ENCODE data around the gene CYSTM1. TPM values are rescaled to one million over a fixed set of nuclear protein-coding genes. Genes with fewer than 3 reads are reported as not detected.

CYSTM1 gene
- total and polyA plus RNA-seq, 7 experiments from 2014 or later: 1.6 to 11.1 (median 3.5) TPM

DNA sequence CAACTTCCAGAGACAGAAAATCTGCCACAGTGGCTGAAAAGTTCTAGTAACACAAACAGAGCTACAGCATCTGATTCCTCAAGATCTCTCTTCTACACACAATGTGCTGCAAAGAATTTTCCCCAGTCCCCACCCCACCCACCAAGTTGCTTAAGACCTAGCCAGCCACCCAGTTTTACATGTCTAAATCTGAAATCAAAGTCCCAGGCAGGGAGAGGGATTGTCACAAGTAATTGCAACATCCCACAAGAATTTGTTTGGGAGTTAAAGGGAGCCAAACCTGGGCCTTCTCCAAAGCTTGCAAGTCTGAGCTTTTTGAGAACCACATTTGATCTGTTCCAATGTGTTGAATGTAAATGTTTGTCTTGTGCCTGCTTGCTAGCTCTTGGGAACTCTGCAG is 33.7 kb upstream of the CYSTM1 start:
- Mint-ChIP-seq H3K9me3 (no peaks in the 10 kb centered on the region), H3K27ac (no peak overlapping the region), H3K4me1 (peaks cover 9 to 28% (median 22%) of the 10 kb centered on the region in 7 donors), H3K4me3 (no peak overlapping the region), H3K27me3 (peaks cover 8 to 42% (median 8%) of the 10 kb centered on the region in 5 donors), H3K36me3 (peaks cover 0 to 6% (median 0%) of the 10 kb centered on the region in 5 donors)
- Histone ChIP-seq H3K27ac (ENCODE audit: low read depth, low read length) (no peak overlapping the region), H3K36me3 (ENCODE audit: control insufficient read depth in 2 of 3, insufficient read depth in 3 of 3, low read length in 3 of 3) (no peaks in the 10 kb centered on the region), H3K4me3 (ENCODE audit: low read length) (no peak overlapping the region), H3K27me3 (ENCODE audit: control insufficient read depth in 2 of 2, insufficient read depth in 2 of 2, low read length in 2 of 2) (peaks cover 0 to 6% of the 10 kb centered on the region in 2 donors), H3K9me3 (ENCODE audit: control insufficient read depth in 2 of 3, low read length in 3 of 3) (no peaks in the 10 kb centered on the region), H3K4me1 (ENCODE audit: control insufficient read depth in 2 of 2, insufficient read depth in 2 of 2, low read length in 2 of 2) (peaks cover 6 to 9% of the 10 kb centered on the region in 2 donors)
- no peak for DNase-seq
- intact Hi-C loops (cut with micrococcal nuclease): no loop called here
- CTCF ChIA-PET: interaction anchor here (0.9 to 6.6 kb wide), 4 partner anchors 17 to 68 kb away, joined by 3 to 109 read pairs (median 21); no protein-coding TSS in a partner anchor
- POLR2A ChIA-PET: interaction anchor here (2.6 kb wide), 1 partner anchor 26 kb away, joined by 7 read pairs; no protein-coding TSS in a partner anchor
- ATAC-seq: no peak

DNA sequence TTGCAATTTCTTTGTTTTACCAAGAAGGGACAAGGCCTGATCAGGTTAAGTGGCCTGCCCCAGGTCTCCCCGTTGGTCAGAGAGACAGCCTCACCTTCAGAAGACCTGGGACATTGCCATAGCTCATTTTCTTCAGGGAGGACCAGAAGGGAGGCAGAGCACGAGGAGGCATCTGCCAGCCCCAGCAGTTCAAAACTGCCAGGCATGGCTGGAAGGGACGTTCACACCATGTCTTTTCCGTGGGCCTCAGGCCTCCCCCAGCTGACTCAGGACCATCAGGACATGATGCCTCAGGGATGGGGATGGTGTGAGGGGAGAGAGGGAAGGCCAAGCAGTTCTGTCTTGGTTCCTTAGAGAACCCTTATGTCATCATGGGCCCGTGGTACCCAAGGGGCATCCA is 32.7 kb upstream of the CYSTM1 start:
- peaks cover 0 to 6% (median 0%) of the 10 kb centered on the region in 5 donors for H3K36me3 Mint-ChIP-seq
- DNase-seq (no peak), ATAC-seq (no peak)
- Histone ChIP-seq H3K36me3 (ENCODE audit: control insufficient read depth in 2 of 3, insufficient read depth in 3 of 3, low read length in 3 of 3) (no peaks in the 10 kb centered on the region), H3K4me3 (ENCODE audit: low read length) (no peak overlapping the region), H3K27ac (ENCODE audit: low read depth, low read length) (no peak overlapping the region), H3K4me1 (ENCODE audit: control insufficient read depth in 2 of 2, insufficient read depth in 2 of 2, low read length in 2 of 2) (peaks cover 6 to 9% of the 10 kb centered on the region in 2 donors), H3K27me3 (ENCODE audit: control insufficient read depth in 2 of 2, insufficient read depth in 2 of 2, low read length in 2 of 2) (peaks cover 0 to 6% of the 10 kb centered on the region in 2 donors), H3K9me3 (ENCODE audit: control insufficient read depth in 2 of 3, low read length in 3 of 3) (no peaks in the 10 kb centered on the region)
- H3K4me1 Mint-ChIP-seq: peaks cover 14 to 33% (median 26%) of the 10 kb centered on the region in 7 donors
- intact Hi-C loops (cut with micrococcal nuclease): no loop called here
- H3K27me3 Mint-ChIP-seq: peaks cover 8 to 49% (median 14%) of the 10 kb centered on the region in 5 donors
- ChIA-PET CTCF (interaction anchor here (0.6 to 6.6 kb wide), 7 partner anchors 11 to 85 kb away, joined by 3 to 109 read pairs (median 4); no protein-coding TSS in a partner anchor), POLR2A (interaction anchor here (2.6 kb wide), 1 partner anchor 27 kb away, joined by 7 read pairs; no protein-coding TSS in a partner anchor)
- H3K27ac Mint-ChIP-seq: no peak overlapping the region
- H3K4me3 Mint-ChIP-seq: no peak overlapping the region
- no peaks in the 10 kb centered on the region for H3K9me3 Mint-ChIP-seq

DNA sequence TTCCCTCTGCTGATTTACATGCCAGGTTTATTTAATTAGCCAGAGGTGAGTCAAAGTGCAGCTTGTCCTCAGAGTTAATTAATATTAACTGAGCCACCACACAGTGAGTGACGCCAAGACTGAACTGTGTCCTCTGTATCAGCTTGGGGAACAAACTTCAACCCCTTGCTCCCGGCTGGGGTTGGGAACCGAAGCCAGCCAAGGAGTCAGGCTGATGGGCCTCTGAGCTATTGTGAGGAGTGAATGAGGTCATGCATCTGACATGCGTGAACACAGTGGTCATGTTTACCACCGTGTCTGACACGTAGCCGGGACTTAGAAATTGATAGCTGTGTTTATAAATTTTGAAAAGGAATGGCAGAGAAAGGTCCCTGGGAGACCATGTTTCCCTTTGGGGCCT is 32.1 kb upstream of the CYSTM1 start:
- Mint-ChIP-seq H3K4me1 (peaks cover 14 to 30% (median 27%) of the 10 kb centered on the region in 7 donors), H3K4me3 (no peak overlapping the region)
- intact Hi-C loops (cut with micrococcal nuclease): no loop called here

DNA sequence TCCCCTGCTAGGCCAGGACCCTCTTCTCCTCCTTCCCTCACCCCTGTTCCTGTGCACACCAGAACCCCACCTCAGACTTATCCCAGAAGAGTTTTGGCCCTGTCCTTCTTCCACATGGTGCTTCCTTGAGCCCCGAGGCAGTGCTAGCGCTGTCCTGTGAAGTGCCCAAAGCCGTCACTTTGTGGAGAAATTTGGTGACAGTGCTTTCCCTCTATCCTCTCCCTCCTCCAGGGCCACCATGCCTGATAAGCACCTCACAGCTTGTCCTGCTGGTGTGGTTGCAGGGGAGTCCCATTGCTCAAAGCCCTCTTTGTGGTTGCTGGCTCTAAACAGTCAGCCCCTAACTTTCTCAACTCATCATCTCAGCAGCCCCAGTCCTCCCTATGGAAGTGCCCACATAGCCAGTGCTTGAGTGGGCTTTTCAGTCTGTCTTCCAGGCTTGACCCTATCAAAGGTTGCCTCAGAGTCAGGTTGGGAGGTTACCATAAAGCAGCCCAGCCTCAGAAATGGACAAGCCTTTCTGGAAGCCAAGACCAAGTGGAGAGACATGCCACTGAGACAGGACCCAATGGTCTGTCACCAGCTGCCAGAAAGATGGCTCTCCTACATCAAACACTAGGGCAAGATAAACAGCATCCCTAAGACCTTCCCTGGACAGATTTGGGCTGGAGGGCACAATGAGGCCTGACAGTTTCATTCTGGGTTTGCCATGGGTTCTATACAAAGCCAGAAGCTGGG is 31.3 kb upstream of the CYSTM1 start:
- Mint-ChIP-seq H3K4me3 (peak overlapping the region in 3 of 10 donors; percentile 25 to 48 (median 27)), H3K27ac (no peak overlapping the region), H3K36me3 (peaks cover 0 to 4% (median 0%) of the 10 kb centered on the region in 5 donors), H3K27me3 (peaks cover 9 to 56% (median 21%) of the 10 kb centered on the region in 5 donors), H3K4me1 (peaks cover 14 to 32% (median 25%) of the 10 kb centered on the region in 7 donors), H3K9me3 (no peaks in the 10 kb centered on the region)
- Histone ChIP-seq H3K27me3 (ENCODE audit: control insufficient read depth in 2 of 2, insufficient read depth in 2 of 2, low read length in 2 of 2) (peaks cover 0 to 6% of the 10 kb centered on the region in 2 donors), H3K36me3 (ENCODE audit: control insufficient read depth in 2 of 3, insufficient read depth in 3 of 3, low read length in 3 of 3) (no peaks in the 10 kb centered on the region), H3K4me3 (ENCODE audit: low read length) (no peak overlapping the region), H3K27ac (ENCODE audit: low read depth, low read length) (no peak overlapping the region), H3K9me3 (ENCODE audit: control insufficient read depth in 2 of 3, low read length in 3 of 3) (no peaks in the 10 kb centered on the region), H3K4me1 (ENCODE audit: control insufficient read depth in 2 of 2, insufficient read depth in 2 of 2, low read length in 2 of 2) (peaks cover 6 to 9% of the 10 kb centered on the region in 2 donors)
- DNase-seq (peak in 1 of 9 donors; percentile 15), ATAC-seq (peak; percentile 9)
- intact Hi-C loops (cut with micrococcal nuclease): loop anchor here (1.0 kb wide), 6 partner anchors 11 to 70 kb away; partner anchors contain the start of gene PURA (in 2 of the 2)
- ChIA-PET POLR2A (interaction anchor here (0.6 to 2.6 kb wide), 6 partner anchors 10 to 34 kb away, joined by 3 to 7 read pairs (median 4); no protein-coding TSS in a partner anchor), CTCF (interaction anchor here (0.8 to 6.6 kb wide), 14 partner anchors 8 to 70 kb away, joined by 3 to 109 read pairs (median 6); partner anchors contain the start of gene PURA)

More for the DNA sequence above, 32.1 kb upstream of the CYSTM1 start:
- H3K36me3 Mint-ChIP-seq: peaks cover 0 to 5% (median 0%) of the 10 kb centered on the region in 5 donors
- no peak for DNase-seq
- no peak overlapping the region for H3K4me3 ChIP-seq (ENCODE audit: low read length)
- no peak overlapping the region for H3K27ac Mint-ChIP-seq
- CTCF ChIA-PET: interaction anchor here (0.5 to 6.6 kb wide), 7 partner anchors 11 to 557 kb away, joined by 3 to 109 read pairs (median 21); partner anchors contain the start of genes PURA and ZMAT2
- H3K27me3 ChIP-seq (ENCODE audit: control insufficient read depth in 2 of 2, insufficient read depth in 2 of 2, low read length in 2 of 2): peaks cover 0 to 6% of the 10 kb centered on the region in 2 donors
- POLR2A ChIA-PET: interaction anchor here (0.6 to 2.6 kb wide), 2 partner anchors 25 to 28 kb away, joined by 3 to 7 read pairs; no protein-coding TSS in a partner anchor
- H3K27ac ChIP-seq (ENCODE audit: low read depth, low read length): no peak overlapping the region
- no peaks in the 10 kb centered on the region for H3K36me3 ChIP-seq (ENCODE audit: control insufficient read depth in 2 of 3, insufficient read depth in 3 of 3, low read length in 3 of 3)
- H3K9me3 Mint-ChIP-seq: no peaks in the 10 kb centered on the region
- peaks cover 6 to 9% of the 10 kb centered on the region in 2 donors for H3K4me1 ChIP-seq (ENCODE audit: control insufficient read depth in 2 of 2, insufficient read depth in 2 of 2, low read length in 2 of 2)
- H3K27me3 Mint-ChIP-seq: peaks cover 9 to 52% (median 17%) of the 10 kb centered on the region in 5 donors
- no peak for ATAC-seq
- no peaks in the 10 kb centered on the region for H3K9me3 ChIP-seq (ENCODE audit: control insufficient read depth in 2 of 3, low read length in 3 of 3)

DNA sequence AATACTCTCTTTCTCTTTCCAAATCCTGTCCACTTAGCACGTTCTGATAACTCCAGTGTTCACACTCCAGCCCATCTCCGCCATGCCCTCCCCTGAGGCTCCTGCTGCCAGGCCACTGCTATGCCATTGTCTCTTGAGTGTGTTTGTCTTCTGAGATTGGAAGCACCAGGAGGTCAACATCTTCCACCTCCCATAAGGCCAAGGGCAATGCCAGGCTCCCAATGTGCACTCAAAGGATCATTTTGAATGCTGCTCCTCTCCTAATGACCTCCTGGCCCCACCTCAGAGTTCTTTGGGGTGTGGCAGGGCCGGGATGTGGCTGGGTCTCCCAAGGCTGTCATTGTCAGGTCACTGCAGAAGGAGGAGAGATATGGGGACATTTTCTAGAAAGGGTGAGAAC is 29.7 kb upstream of the CYSTM1 start:
- peaks cover 0 to 4% (median 0%) of the 10 kb centered on the region in 5 donors for H3K36me3 Mint-ChIP-seq
- peaks cover 6 to 9% of the 10 kb centered on the region in 2 donors for H3K4me1 ChIP-seq (ENCODE audit: control insufficient read depth in 2 of 2, insufficient read depth in 2 of 2, low read length in 2 of 2)
- peaks cover 0 to 6% of the 10 kb centered on the region in 2 donors for H3K27me3 ChIP-seq (ENCODE audit: control insufficient read depth in 2 of 2, insufficient read depth in 2 of 2, low read length in 2 of 2)
- peak overlapping the region; percentile 27 for H3K4me3 ChIP-seq (ENCODE audit: low read length)
- H3K4me1 Mint-ChIP-seq: peaks cover 14 to 29% (median 25%) of the 10 kb centered on the region in 7 donors
- ChIA-PET CTCF (interaction anchor here (0.9 to 6.6 kb wide), 10 partner anchors 8 to 72 kb away, joined by 3 to 109 read pairs (median 14); partner anchors contain the start of gene PURA), POLR2A (interaction anchor here (0.7 to 1.6 kb wide), 2 partner anchors 30 to 38 kb away, joined by 4 to 7 read pairs; no protein-coding TSS in a partner anchor)
- H3K36me3 ChIP-seq (ENCODE audit: control insufficient read depth in 2 of 3, insufficient read depth in 3 of 3, low read length in 3 of 3): no peaks in the 10 kb centered on the region
- H3K9me3 ChIP-seq (ENCODE audit: control insufficient read depth in 2 of 3, low read length in 3 of 3): no peaks in the 10 kb centered on the region
- intact Hi-C loops (cut with micrococcal nuclease): no loop called here
- no peak overlapping the region for H3K27ac ChIP-seq (ENCODE audit: low read depth, low read length)
- H3K27me3 Mint-ChIP-seq: peaks cover 9 to 49% (median 21%) of the 10 kb centered on the region in 5 donors
- DNase-seq: no peak
- H3K4me3 Mint-ChIP-seq: peak overlapping the region; percentile 16 to 81 (median 70)
- H3K9me3 Mint-ChIP-seq: no peaks in the 10 kb centered on the region
- ATAC-seq: no peak
- peak overlapping the region in 1 of 9 donors; percentile 26 for H3K27ac Mint-ChIP-seq

DNA sequence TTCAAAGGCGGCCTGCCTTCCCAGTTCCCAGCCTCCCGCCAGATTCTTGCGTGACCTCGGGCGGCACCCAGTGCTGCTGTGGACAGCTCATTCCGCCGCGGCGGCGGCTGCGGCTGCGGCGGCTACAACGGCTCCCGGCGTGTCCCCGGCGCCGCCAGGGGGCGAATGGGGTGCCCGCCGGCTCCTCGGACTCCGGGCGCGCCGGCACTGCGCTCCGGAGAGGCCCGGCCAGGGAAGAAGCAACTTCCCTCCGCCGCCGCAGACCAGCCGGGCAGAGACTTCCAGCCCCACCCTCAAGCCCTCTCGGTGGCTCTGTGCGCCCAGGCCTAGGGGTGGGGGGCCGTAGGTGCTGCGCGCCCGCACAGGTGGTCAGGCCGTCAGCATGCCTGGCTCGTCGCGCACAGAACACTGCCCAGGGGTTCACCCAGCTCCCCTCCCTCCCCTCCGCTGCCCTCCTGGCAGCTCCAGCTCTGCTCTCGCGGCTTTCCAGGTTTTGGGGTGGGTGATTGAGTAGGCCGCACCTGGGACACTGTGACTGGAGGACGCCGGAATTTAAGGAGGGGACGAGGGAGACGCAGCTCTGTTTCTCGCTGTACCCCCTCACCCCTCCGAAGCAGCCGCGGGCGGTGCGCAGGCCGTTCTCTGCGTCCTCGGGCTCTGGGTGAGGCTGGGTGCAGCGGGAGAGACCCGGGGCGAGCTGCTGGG is 29.0 kb upstream of the CYSTM1 start:
- Mint-ChIP-seq H3K36me3 (peaks cover 0 to 4% (median 0%) of the 10 kb centered on the region in 5 donors), H3K27me3 (peaks cover 9 to 48% (median 21%) of the 10 kb centered on the region in 5 donors), H3K4me1 (peaks cover 14 to 29% (median 25%) of the 10 kb centered on the region in 7 donors), H3K4me3 (peak overlapping the region in 9 of 10 donors; percentile 16 to 81 (median 72)), H3K9me3 (no peaks in the 10 kb centered on the region), H3K27ac (no peak overlapping the region)
- Histone ChIP-seq H3K36me3 (ENCODE audit: control insufficient read depth in 2 of 3, insufficient read depth in 3 of 3, low read length in 3 of 3) (no peaks in the 10 kb centered on the region), H3K4me1 (ENCODE audit: control insufficient read depth in 2 of 2, insufficient read depth in 2 of 2, low read length in 2 of 2) (peaks cover 6 to 9% of the 10 kb centered on the region in 2 donors), H3K9me3 (ENCODE audit: control insufficient read depth in 2 of 3, low read length in 3 of 3) (no peaks in the 10 kb centered on the region), H3K27me3 (ENCODE audit: control insufficient read depth in 2 of 2, insufficient read depth in 2 of 2, low read length in 2 of 2) (peaks cover 0 to 6% of the 10 kb centered on the region in 2 donors), H3K4me3 (ENCODE audit: low read length) (peak overlapping the region; percentile 27), H3K27ac (ENCODE audit: low read depth, low read length) (no peak overlapping the region)
- ATAC-seq (peak; percentile 86), DNase-seq (peak in 8 of 9 donors; percentile 25 to 69 (median 42))
- intact Hi-C loops (cut with micrococcal nuclease): no loop called here
- POLR2A ChIA-PET: interaction anchor here (0.6 to 1.6 kb wide), 4 partner anchors 30 to 73 kb away, joined by 3 to 7 read pairs (median 4); no protein-coding TSS in a partner anchor
- CTCF ChIA-PET: interaction anchor here (0.7 to 6.6 kb wide), 8 partner anchors 9 to 369 kb away, joined by 3 to 109 read pairs (median 12); partner anchors contain the start of gene PURA

All from naive thymus-derived CD4-positive, alpha-beta T cell (primary cell).